ENCODE results near the gene CKAP4. TPM values are rescaled to one million over a fixed set of nuclear protein-coding genes. Genes with fewer than 3 reads are reported as not detected.

Gene CKAP4
- total and polyA plus RNA-seq, 2 experiments from 2014 or later = 151 to 258 TPM

- peaks cover 41% of the 10 kb centered on the region for H3K4me1 ChIP-seq (ENCODE audit: insufficient read depth)
- no peaks in the 10 kb centered on the region for H3K9me3 ChIP-seq (ENCODE audit: low read depth)
- no peak for DNase-seq (ENCODE audit: low spot score)
- H3K27me3 ChIP-seq = no peaks in the 10 kb centered on the region
- no peak overlapping the region for H3K27ac ChIP-seq
- H4K20me1 ChIP-seq (ENCODE audit: insufficient read depth, poor library complexity, severe bottlenecking) = no peaks in the 10 kb centered on the region
- H2AFZ ChIP-seq = no peak overlapping the region
- H3K79me2 ChIP-seq = no peaks in the 10 kb centered on the region
- no peak overlapping the region for H3K4me3 ChIP-seq
- no peaks in the 10 kb centered on the region for H3K36me3 ChIP-seq (replicated peaks; ENCODE audit: insufficient read depth, low read depth)
- TF ChIP-seq EZH2 (IDR thresholded peaks at IDR 0.05; ENCODE audit: borderline replicate concordance) (no peak), CTCF (IDR thresholded peaks at IDR 0.05; ENCODE audit: poor library complexity) (no peak), EZH2phosphoT487 (IDR thresholded peaks at IDR 0.05; ENCODE audit: low read depth, severe bottlenecking, unreplicated experiment) (no peak)
- H3K9me2 ChIP-seq (replicated peaks; ENCODE audit: insufficient read depth) = no peaks in the 10 kb centered on the region
- H3K4me2 ChIP-seq = no peak overlapping the region
- WGBS (ENCODE audit: low lambda C conversion rate, missing lambda C conversion rate) = 68% methylated on average over 4 of the region's 4 CpGs
Observed at GRCh38 chr12:106285982-106286381, 38.2 kb upstream of the CKAP4 start.

- 78% methylated on average over 10 of the region's 10 CpGs for WGBS (ENCODE audit: low lambda C conversion rate, missing lambda C conversion rate)
- DNase-seq (ENCODE audit: low spot score) = no peak
- Histone ChIP-seq H3K79me2 (no peaks in the 10 kb centered on the region), H2AFZ (no peak overlapping the region), H3K4me3 (no peak overlapping the region), H3K9me3 (ENCODE audit: low read depth) (no peaks in the 10 kb centered on the region), H3K4me1 (ENCODE audit: insufficient read depth) (peaks cover 48% of the 10 kb centered on the region), H3K36me3 (replicated peaks; ENCODE audit: insufficient read depth, low read depth) (no peaks in the 10 kb centered on the region), H3K4me2 (no peak overlapping the region), H4K20me1 (ENCODE audit: insufficient read depth, poor library complexity, severe bottlenecking) (no peaks in the 10 kb centered on the region), H3K27ac (no peak overlapping the region), H3K27me3 (no peaks in the 10 kb centered on the region), H3K9me2 (replicated peaks; ENCODE audit: insufficient read depth) (no peaks in the 10 kb centered on the region)
- TF ChIP-seq EZH2phosphoT487 (IDR thresholded peaks at IDR 0.05; ENCODE audit: low read depth, severe bottlenecking, unreplicated experiment) = no peak
- TF ChIP-seq CTCF (IDR thresholded peaks at IDR 0.05; ENCODE audit: poor library complexity) = no peak
- TF ChIP-seq EZH2 (IDR thresholded peaks at IDR 0.05; ENCODE audit: borderline replicate concordance) = no peak
Observed at GRCh38 chr12:106284358-106285105, 36.7 kb upstream of the CKAP4 start.

GRCh38 chr12:106282457-106283097 is 34.8 kb upstream of the CKAP4 start:
- no peaks in the 10 kb centered on the region for H3K9me3 ChIP-seq (ENCODE audit: low read depth)
- no peaks in the 10 kb centered on the region for H3K27me3 ChIP-seq
- peak; percentile 82 for DNase-seq (ENCODE audit: low spot score)
- TF ChIP-seq EZH2phosphoT487 (IDR thresholded peaks at IDR 0.05; ENCODE audit: low read depth, severe bottlenecking, unreplicated experiment) (no peak), CTCF (IDR thresholded peaks at IDR 0.05; ENCODE audit: poor library complexity) (peak; percentile 66)
- H3K4me2 ChIP-seq = peak overlapping the region; percentile 64
- H3K4me3 ChIP-seq = no peak overlapping the region
- no peaks in the 10 kb centered on the region for H3K9me2 ChIP-seq (replicated peaks; ENCODE audit: insufficient read depth)
- no peaks in the 10 kb centered on the region for H4K20me1 ChIP-seq (ENCODE audit: insufficient read depth, poor library complexity, severe bottlenecking)
- H2AFZ ChIP-seq = no peak overlapping the region
- 24% methylated on average over 7 of the region's 7 CpGs for WGBS (ENCODE audit: low lambda C conversion rate, missing lambda C conversion rate)
- H3K4me1 ChIP-seq (ENCODE audit: insufficient read depth) = peaks cover 42% of the 10 kb centered on the region
- H3K79me2 ChIP-seq = no peaks in the 10 kb centered on the region
- H3K36me3 ChIP-seq (replicated peaks; ENCODE audit: insufficient read depth, low read depth) = no peaks in the 10 kb centered on the region
- H3K27ac ChIP-seq = peak overlapping the region; percentile 90

Measured in hepatocyte (in vitro differentiated cells).